HG03575 (cell line): Measurements from ENCODE around the gene ASMT.
"Not testable (repeated sequence)": the region's sequence is repeated elsewhere in the genome, so short reads cannot be mapped to it uniquely, and the experiment has no call there.

ENCODE experiments used
- ATAC-seq: cut with Tn5 transposase; IDR thresholded peaks from one replicate; pipeline ENCODE4 v1.9.1; 2021; ENCODE audit not compliant: unreplicated experiment, insufficient number of reproducible peaks, low FRiP score; ENCODE audit errors: extremely low read depth

The ASMT gene

GRCh38 chrX:1624158-1624860 lies 9.4 kb downstream of the ASMT start:
- not testable (repeated sequence) for ATAC-seq

GRCh38 chrX:1624861-1625215 lies 10.0 kb downstream of the ASMT start:
- ATAC-seq: not testable (repeated sequence)

- ATAC-seq: no peak
Measured at GRCh38 chrX:1629244-1629643, 14.4 kb downstream of the ASMT start.

GRCh38 chrX:1646009-1646408 lies 31.1 kb downstream of the ASMT start:
- no peak for ATAC-seq

GRCh38 chrX:1649621-1650020 lies 34.8 kb downstream of the ASMT start:
- no peak for ATAC-seq

GRCh38 chrX:1652011-1652811 lies 37.4 kb downstream of the ASMT start:
- not testable (repeated sequence) for ATAC-seq

- no peak for ATAC-seq
Measured at GRCh38 chrX:1656379-1656778, 41.5 kb downstream of the ASMT start.

GRCh38 chrX:1657367-1658070 lies 42.7 kb downstream of the ASMT start:
- peak; percentile 39 for ATAC-seq

GRCh38 chrX:1658071-1658491 lies 43.2 kb downstream of the ASMT start:
- no peak for ATAC-seq

- no peak for ATAC-seq
Measured at GRCh38 chrX:1659664-1660461, 45.0 kb downstream of the ASMT start.

GRCh38 chrX:1661048-1661921 lies 46.4 kb downstream of the ASMT start:
- ATAC-seq: peak; percentile 54

GRCh38 chrX:1661922-1662221 lies 47.0 kb downstream of the ASMT start:
- no peak for ATAC-seq

GRCh38 chrX:1667566-1667965 lies 52.7 kb downstream of the ASMT start:
- no peak for ATAC-seq

- no peak for ATAC-seq
Measured at GRCh38 chrX:1673337-1673736, 58.5 kb downstream of the ASMT start.

GRCh38 chrX:1676866-1677265 lies 62.0 kb downstream of the ASMT start:
- ATAC-seq: no peak

- no peak for ATAC-seq
Measured at GRCh38 chrX:1679238-1679637, 64.4 kb downstream of the ASMT start.

- no peak for ATAC-seq
Measured at GRCh38 chrX:1681439-1681838, 66.6 kb downstream of the ASMT start.

GRCh38 chrX:1681856-1682255 lies 67.0 kb downstream of the ASMT start:
- ATAC-seq: not testable (repeated sequence)
